Activated CD8-positive, alpha-beta T cell treated with anti-CD3 and anti-CD28 coated beads for 36 hours (primary cell): Measurements from ENCODE around the gene KAZN. TPM values are rescaled to one million over a fixed set of nuclear protein-coding genes. Genes with fewer than 3 reads are reported as not detected.

Experiments used
- ATAC-seq: fragments of 200-7000 bp; cut with Tn5 transposase; one replicate; pipeline ENCODE4 v1.10.0; 2021; ENCODE audit warnings: mild to moderate bottlenecking, moderate library complexity
- CTCF ChIA-PET: fragments of 350-600 bp; sonication (Branson Sonifier 250); formaldehyde crosslinking; loops from one replicate; lab custom pipeline; 2021; ENCODE audit warnings: antibody characterized with exemption; lab: Charles Lee
- POLR2A ChIA-PET: fragments of 350-600 bp; sonication (Branson Sonifier 250); formaldehyde crosslinking; loops from one replicate; lab custom pipeline; 2021; ENCODE audit warnings: antibody characterized with exemption; lab: Charles Lee
- DNase-seq: peaks from one replicate; pipeline ENCODE4 v3.0.0-alpha.2; 2020
- H3K27ac Mint-ChIP-seq: one replicate; pipeline ENCODE4 v1.8.0; 2021; ENCODE audit warnings: mild to moderate bottlenecking, mixed read lengths
- H3K27me3 Mint-ChIP-seq: one replicate; pipeline ENCODE4 v1.8.0; 2021; ENCODE audit warnings: mixed read lengths
- H3K36me3 Mint-ChIP-seq: one replicate; pipeline ENCODE4 v1.8.0; 2021; ENCODE audit warnings: low read depth, mixed read lengths
- H3K4me1 Mint-ChIP-seq: one replicate; pipeline ENCODE4 v1.8.0; 2021; ENCODE audit warnings: low read depth, mixed read lengths
- H3K4me3 Mint-ChIP-seq: one replicate; pipeline ENCODE4 v1.8.0; 2021; ENCODE audit warnings: mild to moderate bottlenecking, moderate library complexity, mixed read lengths
- H3K9me3 Mint-ChIP-seq: one replicate; pipeline ENCODE4 v1.8.0; 2021; ENCODE audit warnings: mixed read lengths
- intact Hi-C: fragments of 100-400 bp; cut with micrococcal nuclease; formaldehyde crosslinking; loops from one replicate; pipeline ENCODE4 v1.10.0; 2022
- total RNA-seq, 2 experiments: library from RNA; stranded (reverse); gene quantifications; one replicate each; pipeline ENCODE4 v1.2.3, GENCODE V29; 2021
- TF ChIP-seq, protein P1 (sequence below): fragments of 200-600 bp; IDR thresholded peaks from one replicate; pipeline ENCODE4 v1.8.0; 2022; ENCODE audit warnings: antibody characterized with exemption, mild to moderate bottlenecking

Gene KAZN
- total RNA-seq, 2 experiments from 2014 or later = 1.7 to 1.9 TPM

DNA sequence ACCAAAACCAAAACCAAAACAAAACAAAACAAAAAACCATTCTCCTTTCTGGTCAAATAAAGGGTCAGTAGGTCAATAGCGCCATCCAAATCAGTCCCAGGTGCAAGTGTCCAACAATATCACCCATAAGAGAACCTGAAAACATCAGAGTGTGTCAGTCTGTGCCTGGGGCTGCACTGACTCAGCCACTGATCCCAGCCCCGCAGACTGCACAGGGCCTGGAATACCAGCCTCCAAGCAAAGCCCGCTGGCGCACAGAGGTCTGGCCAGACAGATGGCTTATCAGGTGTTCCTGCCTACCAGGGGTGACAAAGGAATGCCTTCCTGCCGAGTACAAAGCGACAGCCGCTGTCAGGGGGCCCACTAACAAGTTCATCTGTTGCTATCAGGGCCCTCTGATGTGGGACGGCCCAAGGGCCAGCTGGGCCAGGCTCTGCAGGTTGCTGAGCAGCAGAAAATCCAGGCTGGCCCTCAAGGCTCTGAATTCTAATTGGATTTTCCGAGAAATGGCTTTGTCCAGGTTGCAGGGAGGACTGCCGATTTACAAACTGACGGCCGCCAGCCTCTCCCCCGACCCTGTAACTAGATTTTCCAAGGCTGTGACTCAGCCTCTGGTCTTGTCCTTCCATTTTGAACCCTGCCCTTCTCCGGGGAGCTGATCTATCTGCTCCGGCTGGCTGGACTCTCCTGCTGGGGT is 541.3 kb downstream of the KAZN start:
- H3K4me3 Mint-ChIP-seq = no peak overlapping the region
- ATAC-seq = no peak
- H3K27me3 Mint-ChIP-seq = peaks cover 57% of the 10 kb centered on the region
- H3K4me1 Mint-ChIP-seq = peaks cover 5% of the 10 kb centered on the region
- no peak overlapping the region for H3K27ac Mint-ChIP-seq
- ChIA-PET CTCF (interaction anchor here (0.8 to 1.7 kb wide), 3 partner anchors 10 to 11 kb away, joined by 3 to 7 read pairs (median 4); no protein-coding TSS in a partner anchor), POLR2A (no interaction called here)
- no peaks in the 10 kb centered on the region for H3K9me3 Mint-ChIP-seq
- H3K36me3 Mint-ChIP-seq = no peaks in the 10 kb centered on the region
- intact Hi-C loops = no loop called here
- TF ChIP-seq, protein P1, sequence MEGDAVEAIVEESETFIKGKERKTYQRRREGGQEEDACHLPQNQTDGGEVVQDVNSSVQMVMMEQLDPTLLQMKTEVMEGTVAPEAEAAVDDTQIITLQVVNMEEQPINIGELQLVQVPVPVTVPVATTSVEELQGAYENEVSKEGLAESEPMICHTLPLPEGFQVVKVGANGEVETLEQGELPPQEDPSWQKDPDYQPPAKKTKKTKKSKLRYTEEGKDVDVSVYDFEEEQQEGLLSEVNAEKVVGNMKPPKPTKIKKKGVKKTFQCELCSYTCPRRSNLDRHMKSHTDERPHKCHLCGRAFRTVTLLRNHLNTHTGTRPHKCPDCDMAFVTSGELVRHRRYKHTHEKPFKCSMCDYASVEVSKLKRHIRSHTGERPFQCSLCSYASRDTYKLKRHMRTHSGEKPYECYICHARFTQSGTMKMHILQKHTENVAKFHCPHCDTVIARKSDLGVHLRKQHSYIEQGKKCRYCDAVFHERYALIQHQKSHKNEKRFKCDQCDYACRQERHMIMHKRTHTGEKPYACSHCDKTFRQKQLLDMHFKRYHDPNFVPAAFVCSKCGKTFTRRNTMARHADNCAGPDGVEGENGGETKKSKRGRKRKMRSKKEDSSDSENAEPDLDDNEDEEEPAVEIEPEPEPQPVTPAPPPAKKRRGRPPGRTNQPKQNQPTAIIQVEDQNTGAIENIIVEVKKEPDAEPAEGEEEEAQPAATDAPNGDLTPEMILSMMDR = no peak
- DNase-seq = no peak

DNA sequence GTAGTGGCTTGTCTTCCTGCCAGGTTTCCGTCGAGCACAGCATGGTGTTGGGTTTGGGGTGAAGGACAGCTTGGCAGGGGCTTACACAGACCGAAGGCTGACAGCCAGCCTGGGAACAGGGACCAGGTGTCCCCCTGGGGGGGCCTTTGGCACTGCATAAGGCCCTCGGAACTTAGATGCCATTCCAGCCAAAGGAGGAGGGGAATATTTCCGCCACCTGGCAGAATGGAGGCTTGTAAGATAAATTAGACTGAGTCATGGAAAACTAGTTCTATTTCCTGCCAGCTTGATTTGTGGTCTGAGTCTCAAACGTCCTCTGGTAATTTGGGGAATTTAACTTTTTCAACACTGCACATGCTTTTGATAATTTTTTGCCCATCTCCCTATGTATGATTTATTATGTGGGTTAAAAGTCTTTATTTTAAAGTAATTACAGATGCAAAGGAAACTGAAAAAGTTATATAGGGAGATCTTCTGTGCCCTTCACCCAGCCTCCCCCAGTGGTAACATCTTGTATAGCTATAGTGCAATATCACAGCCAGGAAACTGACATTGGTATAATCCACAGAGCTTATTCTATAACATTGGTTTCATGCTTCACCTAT is 543.6 kb downstream of the KAZN start:
- TF ChIP-seq, protein P1 = no peak
- Mint-ChIP-seq H3K4me3 (no peak overlapping the region), H3K4me1 (peaks cover 5% of the 10 kb centered on the region), H3K27ac (no peak overlapping the region), H3K36me3 (no peaks in the 10 kb centered on the region), H3K9me3 (no peaks in the 10 kb centered on the region), H3K27me3 (peaks cover 48% of the 10 kb centered on the region)
- CTCF ChIA-PET = interaction anchor here (0.9 to 2.1 kb wide), 5 partner anchors 11 to 163 kb away, joined by 3 to 8 read pairs (median 4); no protein-coding TSS in a partner anchor
- intact Hi-C loops = no loop called here
- no peak for DNase-seq
- ATAC-seq = no peak
- POLR2A ChIA-PET = interaction anchor here (0.7 kb wide), 1 partner anchor 52 kb away, joined by 3 read pairs; no protein-coding TSS in a partner anchor

DNA sequence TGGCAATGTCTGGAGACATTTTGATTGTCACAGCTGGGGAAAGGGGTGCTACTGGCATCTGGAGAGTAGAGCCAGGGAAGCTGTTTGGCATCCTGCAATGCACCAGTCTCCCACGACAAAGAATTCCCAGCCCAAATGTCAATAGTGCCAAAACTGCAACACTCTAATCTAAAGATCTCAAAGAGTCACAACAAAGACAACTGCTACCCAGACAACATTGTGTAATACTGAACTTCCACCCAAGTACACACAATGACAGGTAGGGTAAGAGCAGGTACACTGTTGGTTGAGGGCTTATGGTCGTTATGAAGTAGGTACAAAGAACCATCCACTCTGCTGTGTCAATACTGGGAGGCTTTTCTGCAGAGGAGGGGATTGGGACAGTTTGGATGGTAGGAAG is 546.8 kb downstream of the KAZN start:
- Mint-ChIP-seq H3K9me3 (no peaks in the 10 kb centered on the region), H3K4me1 (peaks cover 5% of the 10 kb centered on the region), H3K27me3 (peaks cover 51% of the 10 kb centered on the region), H3K4me3 (no peak overlapping the region), H3K27ac (no peak overlapping the region), H3K36me3 (no peaks in the 10 kb centered on the region)
- no peak for DNase-seq
- TF ChIP-seq, protein P1 = no peak
- intact Hi-C loops = no loop called here
- no peak for ATAC-seq
- ChIA-PET POLR2A (no interaction called here), CTCF (interaction anchor here (1.4 to 2.4 kb wide), 2 partner anchors 17 to 152 kb away, joined by 3 to 14 read pairs; no protein-coding TSS in a partner anchor)

DNA sequence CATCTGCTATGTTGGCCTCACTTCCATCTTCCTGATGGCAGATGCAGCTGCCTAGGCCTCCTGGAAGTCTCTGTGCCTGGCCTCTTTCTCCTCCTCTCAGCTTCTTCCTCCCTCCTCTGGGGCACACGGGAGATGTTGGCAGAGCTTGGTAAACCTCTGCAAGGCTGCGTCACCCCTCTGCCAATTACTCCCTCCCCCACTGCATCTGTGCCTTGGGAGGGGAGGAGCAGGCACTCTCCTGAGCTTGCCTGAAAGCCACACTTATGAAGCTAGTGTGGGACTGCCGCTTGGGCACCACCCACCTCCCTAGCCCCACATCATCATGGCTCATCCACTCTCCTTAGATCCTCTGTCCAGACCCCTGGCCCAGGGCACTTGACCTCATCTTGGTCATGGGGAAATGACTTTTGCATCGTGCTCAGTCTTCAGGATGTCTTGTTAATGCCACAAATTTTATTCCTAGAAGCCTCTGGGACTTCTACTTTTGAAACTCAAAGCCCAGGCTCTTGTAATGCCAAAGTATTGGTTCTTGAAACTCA is 547.7 kb downstream of the KAZN start:
- peaks cover 52% of the 10 kb centered on the region for H3K27me3 Mint-ChIP-seq
- no peak overlapping the region for H3K4me3 Mint-ChIP-seq
- POLR2A ChIA-PET = no interaction called here
- H3K27ac Mint-ChIP-seq = no peak overlapping the region
- DNase-seq (no peak), ATAC-seq (no peak)
- H3K9me3 Mint-ChIP-seq = no peaks in the 10 kb centered on the region
- CTCF ChIA-PET = no interaction called here
- TF ChIP-seq, protein P1 = no peak
- no peaks in the 10 kb centered on the region for H3K36me3 Mint-ChIP-seq
- intact Hi-C loops = no loop called here
- H3K4me1 Mint-ChIP-seq = peaks cover 5% of the 10 kb centered on the region

DNA sequence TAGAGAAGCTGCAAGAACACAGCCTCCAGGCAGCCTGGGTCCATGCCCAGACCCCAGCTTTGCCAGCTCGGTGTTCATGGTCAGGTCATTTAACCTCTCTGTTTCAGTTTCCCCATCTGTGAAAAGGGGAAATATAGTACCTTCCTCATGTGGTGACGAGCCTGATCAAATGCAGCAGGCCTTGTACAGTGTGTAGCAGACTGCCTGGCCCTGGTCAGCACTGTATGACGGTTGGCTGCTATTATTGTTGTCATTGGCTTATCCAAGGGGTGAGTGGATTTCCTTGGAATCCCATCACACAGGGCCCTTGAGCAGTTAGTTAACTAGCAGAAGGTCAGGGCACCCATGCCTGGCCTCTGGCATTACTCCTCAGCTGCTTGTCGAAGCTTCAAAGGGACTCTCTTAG is 548.5 kb downstream of the KAZN start:
- ChIA-PET CTCF (no interaction called here), POLR2A (no interaction called here)
- H3K36me3 Mint-ChIP-seq = no peaks in the 10 kb centered on the region
- H3K9me3 Mint-ChIP-seq = no peaks in the 10 kb centered on the region
- no peak for ATAC-seq
- H3K4me1 Mint-ChIP-seq = peaks cover 3% of the 10 kb centered on the region
- H3K27ac Mint-ChIP-seq = no peak overlapping the region
- TF ChIP-seq, protein P1 = no peak
- no peak for DNase-seq
- H3K4me3 Mint-ChIP-seq = no peak overlapping the region
- peaks cover 51% of the 10 kb centered on the region for H3K27me3 Mint-ChIP-seq
- intact Hi-C loops = no loop called here
